Hepatocyte (in vitro differentiated cells): Measurements from ENCODE around the gene SIPA1.

ENCODE experiments used
- EZH2 ChIP-seq: fragments of 200-600 bp; sonication (generic); IDR thresholded peaks from 2 replicates; pipeline ENCODE4 v1.6.1; 2016; ENCODE audit warnings: antibody characterized with exemption, mild to moderate bottlenecking, borderline replicate concordance
- EZH2phosphoT487 ChIP-seq: fragments of 200-600 bp; sonication (generic); IDR thresholded peaks from one replicate; pipeline ENCODE4 v1.6.1; 2018; ENCODE audit warnings: antibody characterized with exemption, mild to moderate bottlenecking, low read depth, moderate library complexity; ENCODE audit not compliant: unreplicated experiment, severe bottlenecking
- TF ChIP-seq, protein P1 (sequence below): fragments of 200-600 bp; sonication (generic); IDR thresholded peaks from 2 replicates; pipeline ENCODE4 v1.5.1; 2016; ENCODE audit warnings: antibody characterized with exemption, mild to moderate bottlenecking; ENCODE audit not compliant: poor library complexity

DNA sequence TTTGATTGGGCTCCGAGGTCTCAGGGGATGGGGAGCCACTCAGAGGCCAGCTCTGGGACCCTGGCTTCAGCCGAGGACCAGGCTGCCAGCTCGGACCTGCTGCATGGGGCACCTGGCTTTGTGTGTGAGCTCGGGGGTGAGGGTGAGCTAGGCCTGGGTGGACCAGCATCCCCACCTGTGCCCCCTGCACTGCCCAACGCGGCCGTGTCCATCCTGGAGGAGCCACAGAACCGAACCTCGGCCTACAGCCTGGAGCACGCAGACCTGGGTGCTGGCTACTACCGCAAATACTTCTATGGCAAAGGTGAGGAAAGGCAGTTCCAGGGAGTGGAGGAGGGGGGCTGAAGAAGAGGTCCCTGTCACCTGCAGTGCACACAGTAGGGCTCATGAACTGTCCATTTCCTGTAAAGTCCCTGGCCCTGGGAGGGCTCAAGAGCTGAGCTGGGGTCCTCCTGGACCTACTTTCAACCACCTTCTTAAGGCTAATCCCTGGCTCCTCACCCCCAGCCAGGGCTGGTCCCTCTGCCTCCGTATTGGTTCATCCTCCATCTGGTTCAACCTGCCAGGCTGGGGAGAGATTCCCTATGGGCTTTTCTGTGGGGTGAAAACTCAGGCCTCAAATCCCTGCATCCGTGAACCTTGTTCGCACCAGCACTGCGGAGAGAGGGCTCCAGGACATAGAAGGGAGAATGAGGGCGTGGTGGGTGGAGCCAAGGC is 3.6 kb downstream of the SIPA1 start:
- TF ChIP-seq EZH2 (no peak), EZH2phosphoT487 (no peak)
- TF ChIP-seq, protein P1, sequence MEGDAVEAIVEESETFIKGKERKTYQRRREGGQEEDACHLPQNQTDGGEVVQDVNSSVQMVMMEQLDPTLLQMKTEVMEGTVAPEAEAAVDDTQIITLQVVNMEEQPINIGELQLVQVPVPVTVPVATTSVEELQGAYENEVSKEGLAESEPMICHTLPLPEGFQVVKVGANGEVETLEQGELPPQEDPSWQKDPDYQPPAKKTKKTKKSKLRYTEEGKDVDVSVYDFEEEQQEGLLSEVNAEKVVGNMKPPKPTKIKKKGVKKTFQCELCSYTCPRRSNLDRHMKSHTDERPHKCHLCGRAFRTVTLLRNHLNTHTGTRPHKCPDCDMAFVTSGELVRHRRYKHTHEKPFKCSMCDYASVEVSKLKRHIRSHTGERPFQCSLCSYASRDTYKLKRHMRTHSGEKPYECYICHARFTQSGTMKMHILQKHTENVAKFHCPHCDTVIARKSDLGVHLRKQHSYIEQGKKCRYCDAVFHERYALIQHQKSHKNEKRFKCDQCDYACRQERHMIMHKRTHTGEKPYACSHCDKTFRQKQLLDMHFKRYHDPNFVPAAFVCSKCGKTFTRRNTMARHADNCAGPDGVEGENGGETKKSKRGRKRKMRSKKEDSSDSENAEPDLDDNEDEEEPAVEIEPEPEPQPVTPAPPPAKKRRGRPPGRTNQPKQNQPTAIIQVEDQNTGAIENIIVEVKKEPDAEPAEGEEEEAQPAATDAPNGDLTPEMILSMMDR = no peak
